Erythroblast (primary cell): ENCODE measurements around the gene KREMEN2.

Experiments
- GATA1 ChIP-seq: IDR thresholded peaks from 2 replicates; pipeline ENCODE4 v1.6.1; 2011; ENCODE audit warnings: low read depth, mild to moderate bottlenecking, control low read depth, low read length, moderate library complexity
- POLR2A ChIP-seq: IDR thresholded peaks from 2 replicates; pipeline ENCODE4 v1.6.1; 2011; ENCODE audit warnings: mild to moderate bottlenecking, low read length

DNA sequence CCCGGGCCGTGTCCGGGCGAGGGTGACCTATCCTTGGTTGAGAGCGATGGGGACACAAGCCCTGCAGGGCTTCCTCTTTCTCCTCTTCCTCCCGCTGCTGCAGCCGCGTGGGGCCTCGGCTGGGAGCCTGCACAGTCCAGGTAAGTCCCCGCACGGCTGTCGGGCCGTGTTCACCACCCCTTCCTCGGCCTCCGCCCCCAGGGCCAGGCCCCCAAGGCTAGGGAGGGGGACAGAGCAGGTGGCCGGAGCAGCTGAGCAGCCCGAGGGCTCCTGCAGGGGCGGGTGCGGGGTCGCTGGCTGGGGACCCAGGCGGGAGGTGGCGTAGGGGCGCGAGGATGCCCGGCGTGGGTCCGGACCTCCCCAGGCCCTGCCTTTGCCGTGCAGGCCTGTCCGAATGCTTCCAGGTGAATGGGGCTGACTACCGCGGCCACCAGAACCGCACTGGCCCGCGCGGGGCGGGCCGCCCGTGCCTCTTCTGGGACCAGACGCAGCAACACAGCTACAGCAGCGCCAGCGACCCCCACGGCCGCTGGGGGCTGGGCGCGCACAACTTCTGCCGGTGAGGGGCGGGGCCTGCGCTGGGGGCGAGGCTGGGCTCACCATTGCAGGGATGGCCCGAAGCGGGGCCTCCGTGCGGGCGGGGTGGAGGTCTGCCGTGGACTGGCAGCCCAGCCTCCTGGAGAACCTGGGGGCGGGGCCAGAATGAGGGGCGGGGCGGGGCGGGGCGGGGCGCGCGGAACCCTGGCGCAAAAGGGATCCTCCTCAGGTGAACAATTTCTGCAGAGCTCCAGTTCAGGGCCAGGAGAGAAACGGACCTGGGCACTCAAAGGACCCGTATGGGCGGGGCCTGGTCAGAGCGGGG is 631 bp downstream of the KREMEN2 start:
- TF ChIP-seq POLR2A (no peak), GATA1 (no peak)
